GM19328 (cell line): ENCODE results near the gene SFRP5.

Experiments
- ATAC-seq: cut with Tn5 transposase; IDR thresholded peaks from one replicate; pipeline ENCODE4 v1.9.1; 2021; ENCODE audit warnings: mild to moderate bottlenecking, moderate library complexity; ENCODE audit not compliant: unreplicated experiment

The SFRP5 gene

DNA sequence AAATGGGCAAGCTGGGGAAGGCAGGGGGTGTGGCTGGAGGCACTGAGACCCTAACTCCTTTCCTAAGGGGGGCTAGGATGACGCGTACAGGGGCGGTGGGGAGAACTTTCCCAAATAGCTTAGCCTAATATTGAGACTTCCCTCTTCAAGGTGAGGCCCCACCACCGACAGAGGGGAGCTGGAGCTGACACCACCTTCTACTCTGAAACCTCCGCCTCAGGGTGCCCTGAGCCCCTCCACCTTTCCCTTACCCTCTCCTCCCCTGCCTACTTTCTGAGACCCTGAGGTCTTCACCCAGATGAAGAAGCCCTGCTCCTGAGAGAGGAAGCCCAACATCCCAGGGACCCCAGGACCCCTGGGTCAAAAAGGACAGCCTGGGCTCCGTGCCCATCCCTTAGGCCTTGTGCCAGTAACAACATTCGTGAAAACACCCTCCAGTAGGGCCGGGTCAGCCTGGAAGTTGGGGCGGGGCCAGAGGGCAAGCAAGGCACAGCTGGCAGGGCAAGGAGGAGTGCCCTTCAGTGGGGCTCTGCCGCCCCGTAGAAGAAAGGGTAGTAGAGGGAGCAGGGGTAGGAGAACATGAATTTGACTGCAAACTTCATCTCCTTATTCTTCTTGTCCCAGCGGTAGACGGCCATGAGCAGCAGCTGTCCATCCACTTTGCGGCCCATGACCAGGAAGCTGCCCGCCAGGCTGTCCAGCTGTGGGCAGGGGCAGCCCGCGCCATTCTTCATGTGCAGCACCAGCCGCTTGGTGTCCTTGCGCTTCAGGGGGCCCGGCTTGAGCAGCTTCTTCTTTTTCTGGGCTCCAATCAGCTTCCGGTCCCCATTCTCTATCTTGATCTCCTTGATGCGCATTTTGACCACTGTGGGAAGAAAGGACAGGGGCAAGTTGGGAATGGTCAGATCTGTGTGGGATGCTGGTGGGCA lies 4.5 kb downstream of the SFRP5 start:
- no peak for ATAC-seq

DNA sequence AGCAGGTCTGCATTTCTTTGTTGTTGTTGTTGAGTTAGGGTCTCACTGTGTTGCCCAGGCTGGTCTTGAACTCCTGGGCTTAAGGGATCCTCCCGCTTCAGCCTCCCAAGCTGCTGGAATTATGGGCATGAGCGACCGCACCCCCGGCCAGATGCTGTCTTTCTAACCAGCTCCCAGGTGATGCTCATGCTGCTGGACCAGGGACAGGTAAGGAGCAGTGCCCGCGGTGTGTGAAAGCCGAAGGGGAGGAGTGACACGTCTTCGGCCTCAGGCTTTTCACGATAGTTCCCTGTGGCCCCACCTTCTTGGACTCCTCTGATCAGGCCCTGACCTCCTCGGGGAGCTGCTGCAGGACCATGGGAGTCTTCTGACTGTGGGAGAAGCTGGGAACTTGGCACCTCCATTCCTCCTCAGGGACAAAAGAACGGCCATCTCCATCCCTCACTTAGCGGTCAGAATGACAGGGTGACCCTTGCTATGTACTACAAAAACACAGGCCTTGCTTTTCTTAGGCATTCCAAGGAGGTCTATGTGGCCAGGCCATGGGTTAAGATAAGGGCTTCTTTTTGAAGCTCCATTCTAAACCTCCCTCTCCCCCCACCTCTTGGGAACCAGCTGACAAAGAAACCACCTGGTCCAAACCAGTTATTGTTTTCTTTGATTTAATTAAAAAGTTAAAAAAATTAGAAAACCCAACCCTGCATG lies 5.5 kb downstream of the SFRP5 start:
- no peak for ATAC-seq

DNA sequence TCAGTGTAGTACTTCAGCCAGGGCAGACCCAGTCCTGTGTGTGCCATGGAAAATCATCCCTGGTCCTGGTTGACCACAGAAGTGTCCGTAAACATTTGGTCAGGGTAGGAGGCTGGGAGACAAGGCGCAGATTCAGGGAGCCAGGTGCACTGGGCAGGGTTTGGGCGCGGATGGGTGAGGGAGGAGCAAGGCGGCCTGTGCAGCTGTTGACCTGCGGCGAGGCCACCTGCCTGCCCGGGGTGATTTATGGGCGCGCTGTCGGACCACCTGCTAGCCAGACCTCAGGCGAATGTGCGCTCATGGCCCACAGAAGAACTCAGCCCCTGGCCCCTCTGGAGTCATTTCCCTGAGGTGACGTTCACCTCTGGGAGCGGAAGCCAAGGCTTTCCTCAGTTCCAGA lies 6.6 kb downstream of the SFRP5 start:
- ATAC-seq, result no peak

- no peak for ATAC-seq
Observed at GRCh38 chr10:97764519-97764931, 7.3 kb downstream of the SFRP5 start.

GRCh38 chr10:97763947-97764346 lies 7.9 kb downstream of the SFRP5 start:
- no peak for ATAC-seq

DNA sequence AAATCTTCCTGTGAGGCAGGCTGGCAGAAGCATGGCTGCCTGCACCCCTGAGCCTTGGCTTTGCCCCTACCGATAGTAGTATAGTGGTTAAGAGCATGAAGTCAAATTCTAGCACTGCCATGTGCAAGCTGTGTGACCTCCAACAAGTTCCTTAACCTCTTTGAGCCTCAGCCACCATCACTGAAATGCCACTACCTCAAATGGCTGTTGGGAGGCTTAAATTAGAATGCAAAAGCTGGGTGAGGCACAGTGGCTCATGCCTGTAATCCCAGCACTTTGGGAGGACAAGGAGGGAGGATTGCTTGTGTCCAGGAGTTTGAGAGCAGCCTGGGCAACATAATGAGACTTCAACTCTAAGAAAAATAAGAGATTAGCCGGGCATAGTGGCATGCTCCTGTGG lies 8.4 kb downstream of the SFRP5 start:
- ATAC-seq, result no peak

GRCh38 chr10:97762816-97763215 lies 9.0 kb downstream of the SFRP5 start:
- no peak for ATAC-seq

GRCh38 chr10:97762056-97762455 lies 9.7 kb downstream of the SFRP5 start:
- no peak for ATAC-seq

GRCh38 chr10:97761331-97761865 lies 10.4 kb downstream of the SFRP5 start:
- ATAC-seq, result no peak

- no peak for ATAC-seq
Observed at GRCh38 chr10:97760461-97761257, 11.1 kb downstream of the SFRP5 start.

DNA sequence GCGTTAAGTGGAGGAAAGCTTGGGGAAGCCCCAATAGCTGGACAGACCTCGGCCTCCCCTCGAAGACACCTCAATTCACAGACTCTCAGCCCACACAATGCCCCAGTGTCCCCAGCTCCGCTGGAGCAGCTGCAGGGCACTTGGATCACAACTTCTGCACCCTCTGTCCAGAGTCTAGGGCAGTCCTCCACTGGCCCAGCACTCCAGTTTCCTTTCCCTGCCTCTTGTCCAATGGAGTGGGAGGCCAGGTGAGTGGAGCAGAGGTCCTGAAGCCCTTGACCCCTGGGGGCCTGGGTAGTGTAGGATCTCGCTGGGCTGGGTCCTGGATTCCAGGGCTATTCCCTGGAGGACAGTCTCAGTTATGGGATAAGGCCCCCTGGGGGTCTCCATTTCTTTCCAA lies 11.9 kb downstream of the SFRP5 start:
- ATAC-seq, result no peak

GRCh38 chr10:97759158-97759887 lies 12.5 kb downstream of the SFRP5 start:
- no peak for ATAC-seq

DNA sequence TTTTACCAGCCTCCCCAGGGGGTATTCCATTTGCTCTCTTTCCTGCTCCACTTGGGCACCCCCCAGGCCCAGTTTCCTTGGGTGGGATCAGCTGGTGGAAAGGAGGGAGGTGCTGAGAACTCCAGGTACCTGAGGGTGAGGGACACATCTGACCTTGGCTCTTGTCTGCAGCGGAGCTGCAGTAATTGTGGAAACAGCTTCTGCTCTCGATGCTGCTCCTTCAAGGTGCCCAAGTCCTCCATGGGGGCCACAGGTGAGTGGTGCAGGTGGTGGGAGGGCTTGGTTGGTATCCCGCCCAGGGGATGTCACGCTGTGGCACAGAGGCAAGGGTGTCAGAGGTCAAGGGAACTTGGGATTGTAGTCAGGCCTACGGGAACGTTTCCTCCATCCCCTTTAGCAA lies 14.3 kb downstream of the SFRP5 start:
- ATAC-seq, result no peak

DNA sequence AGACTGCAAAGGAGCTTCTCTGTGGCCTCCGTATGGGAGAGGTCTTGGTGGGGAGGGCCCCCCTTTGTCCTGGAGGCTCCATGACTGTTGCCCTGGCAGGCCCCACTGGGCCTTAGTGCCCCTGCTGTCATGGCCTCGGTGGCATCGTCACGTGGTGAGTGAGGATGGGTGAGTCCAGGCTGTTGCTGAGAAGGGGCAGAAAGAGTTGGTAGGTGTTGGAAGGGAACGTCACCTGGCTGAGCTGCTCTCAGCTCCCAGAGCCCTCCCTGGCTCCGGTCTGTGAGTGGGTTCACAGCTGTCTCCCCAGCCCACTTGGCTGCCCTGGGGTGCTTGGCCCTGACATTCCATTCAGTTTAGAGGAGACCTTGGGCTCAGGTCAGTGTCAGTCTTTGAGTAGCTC lies 16.1 kb downstream of the SFRP5 start:
- ATAC-seq, result no peak

- ATAC-seq, result no peak
Observed at GRCh38 chr10:97754726-97755125, 17.1 kb downstream of the SFRP5 start.

DNA sequence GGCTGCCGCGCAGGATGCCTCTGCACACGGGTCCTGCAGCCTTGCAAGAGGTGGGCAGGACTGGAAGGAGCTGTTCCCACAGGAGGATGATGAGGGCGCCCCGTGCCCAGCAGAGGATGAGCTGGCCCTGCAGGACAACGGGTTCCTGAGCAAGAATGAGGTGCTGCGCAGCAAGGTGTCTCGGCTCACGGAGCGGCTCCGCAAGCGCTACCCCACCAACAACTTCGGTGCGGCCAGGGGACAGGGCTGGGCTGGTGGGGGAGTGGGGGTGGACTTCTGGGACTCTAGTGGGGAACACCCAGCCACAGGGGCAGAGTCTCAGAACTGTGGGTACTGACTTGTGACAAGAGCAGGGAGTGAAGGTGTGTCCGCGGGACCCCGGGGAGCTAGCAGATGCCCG lies 18.8 kb downstream of the SFRP5 start:
- ATAC-seq, result no peak

GRCh38 chr10:97748116-97748515 lies 23.7 kb downstream of the SFRP5 start:
- no peak for ATAC-seq

DNA sequence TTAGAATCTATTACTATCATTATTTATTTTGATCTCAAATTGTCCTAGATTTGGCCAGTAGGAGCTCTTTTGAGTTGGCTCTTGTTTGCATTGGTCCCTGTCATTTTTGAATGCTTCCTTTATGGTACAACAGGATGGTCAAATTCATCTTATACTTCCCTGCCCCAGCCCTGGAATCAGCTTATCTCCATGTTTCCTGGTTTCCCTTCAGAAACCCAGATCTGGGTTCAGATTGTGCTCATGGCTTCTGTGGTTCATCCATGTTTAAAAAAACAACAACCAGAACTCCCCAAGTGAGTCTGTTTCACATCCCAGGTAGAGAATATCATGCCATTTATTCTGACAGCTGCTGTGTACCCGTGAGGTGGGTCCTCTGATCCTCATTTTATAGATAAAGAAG lies 24.2 kb downstream of the SFRP5 start:
- ATAC-seq, result no peak

DNA sequence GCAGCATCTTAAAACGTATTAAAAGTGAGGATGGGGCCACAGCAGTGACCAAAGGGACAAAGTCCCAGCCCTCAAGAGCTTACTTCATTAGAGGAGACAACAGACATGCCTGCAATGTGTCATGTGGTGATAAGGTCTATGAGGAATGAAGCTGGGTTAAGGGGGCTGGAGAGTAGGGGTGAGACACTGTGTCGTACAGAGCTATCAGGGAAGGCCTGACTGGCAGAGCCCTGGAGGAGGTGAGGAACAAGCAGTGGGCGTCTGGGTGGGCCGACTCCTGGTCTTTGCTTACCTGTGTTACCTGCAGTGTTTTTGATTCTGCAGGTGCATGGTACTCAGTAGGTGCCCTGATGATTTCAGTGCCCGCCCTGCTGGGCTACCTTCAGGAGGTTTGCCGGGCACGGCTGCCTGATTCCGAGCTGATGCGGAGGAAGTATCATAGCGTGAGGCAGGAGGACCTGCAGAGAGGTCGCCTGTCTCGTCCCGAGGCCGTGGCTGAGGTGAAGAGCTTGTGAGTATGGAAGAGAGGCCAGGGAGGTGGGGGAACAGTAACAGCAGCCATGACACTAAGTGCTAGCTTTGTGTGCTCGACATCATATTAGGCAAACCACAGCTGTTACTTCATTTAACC lies 27.3 kb downstream of the SFRP5 start:
- no peak for ATAC-seq
